ENCODE measurements around the gene CRACDL.

CRACDL gene

DNA sequence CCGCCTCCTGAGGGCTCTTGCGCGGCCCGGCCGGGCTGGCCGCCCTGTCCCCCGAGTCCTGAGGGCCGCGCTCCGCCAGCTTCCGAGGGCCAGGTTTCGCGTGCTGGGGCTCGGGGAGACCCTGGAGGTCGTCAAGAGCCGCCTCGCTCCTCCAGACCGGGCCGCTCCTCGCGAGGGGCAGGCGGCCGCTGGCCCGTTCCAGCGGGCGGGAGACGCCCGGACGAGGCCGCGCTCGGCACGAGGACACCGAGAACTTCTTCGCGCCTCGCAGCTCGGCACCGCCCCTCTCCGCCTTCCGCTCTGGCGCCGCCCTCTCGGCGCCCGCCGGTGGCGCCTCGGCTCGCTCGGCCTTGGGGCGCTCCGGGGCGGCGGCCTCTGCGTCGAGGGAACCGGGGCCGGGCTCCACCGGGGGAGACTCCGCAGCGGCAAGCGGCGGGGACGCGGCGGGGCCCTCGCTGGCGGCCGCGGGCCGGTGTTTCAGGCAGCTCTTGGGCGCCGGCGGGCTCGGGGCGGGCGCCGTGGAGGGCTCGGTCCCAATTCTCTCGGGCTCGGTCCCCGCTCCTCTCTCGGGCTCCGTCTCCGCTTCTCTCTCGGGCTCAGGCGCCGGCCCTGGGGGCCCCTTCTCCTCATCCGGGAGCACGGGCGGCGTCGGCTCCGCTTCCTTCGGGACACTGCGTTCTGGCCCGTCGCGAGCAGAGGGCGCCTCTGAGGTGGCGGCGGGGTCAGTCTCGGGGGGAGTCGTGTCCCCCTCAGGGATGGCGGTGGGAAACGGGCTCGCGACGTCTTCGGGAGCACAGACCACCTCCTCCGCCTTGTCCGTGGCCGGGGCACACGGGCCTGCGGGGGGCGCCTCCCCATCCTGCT is 113.5 kb downstream of the CRACDL start:
- DNase-seq: peak; percentile 66 to 67

DNA sequence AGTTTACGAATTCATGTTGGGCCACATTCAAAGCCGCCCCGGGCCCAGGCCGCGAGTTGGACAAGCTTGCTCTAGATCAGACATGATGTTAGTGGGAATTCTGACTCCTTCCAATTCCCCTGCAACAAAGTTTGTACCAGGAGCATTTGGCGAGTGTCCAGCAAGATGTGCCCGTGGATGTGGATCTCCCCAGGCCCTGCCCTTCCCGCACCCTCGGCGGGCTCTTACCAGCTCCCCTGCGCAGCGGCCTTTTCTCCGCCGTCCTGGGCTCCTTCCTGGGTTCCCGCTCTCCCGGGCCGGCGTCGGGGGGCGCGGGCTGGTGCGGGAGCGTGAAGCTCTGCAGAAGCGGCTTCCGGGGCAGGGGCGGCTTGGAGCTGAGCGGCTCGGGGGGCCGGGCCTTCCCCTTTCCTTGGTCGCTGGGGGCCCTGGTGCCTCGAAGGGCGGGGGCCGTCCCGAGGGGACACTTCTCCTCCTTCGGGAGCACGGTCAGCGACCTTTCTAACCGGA is 114.3 kb downstream of the CRACDL start:
- DNase-seq: no peak

DNA sequence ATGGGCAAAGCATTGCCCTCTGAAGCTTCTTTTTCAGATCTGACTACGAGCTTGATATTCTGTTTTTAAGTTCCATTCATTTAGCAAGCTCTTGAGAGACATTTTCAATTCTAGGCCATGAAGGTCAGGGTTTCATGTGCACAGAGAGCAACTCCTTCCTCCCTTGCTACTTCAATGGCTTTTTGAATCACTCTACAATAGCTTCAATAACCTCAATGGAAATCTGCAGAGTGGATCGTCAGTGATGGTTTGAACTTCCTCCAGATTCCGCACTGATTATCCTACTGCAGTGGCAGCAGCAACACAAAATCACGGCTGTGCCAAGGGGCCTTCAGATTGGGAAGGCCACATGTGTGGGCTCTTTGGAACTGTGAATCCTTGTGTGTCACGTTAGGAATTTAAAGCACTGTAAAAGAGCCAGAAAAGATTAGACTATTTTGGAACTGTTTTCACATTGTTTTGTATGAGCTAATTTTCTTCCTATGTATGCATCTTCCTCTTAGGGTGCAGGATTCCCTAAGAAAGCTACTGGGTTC is 116.7 kb downstream of the CRACDL start:
- DNase-seq: no peak

DNA sequence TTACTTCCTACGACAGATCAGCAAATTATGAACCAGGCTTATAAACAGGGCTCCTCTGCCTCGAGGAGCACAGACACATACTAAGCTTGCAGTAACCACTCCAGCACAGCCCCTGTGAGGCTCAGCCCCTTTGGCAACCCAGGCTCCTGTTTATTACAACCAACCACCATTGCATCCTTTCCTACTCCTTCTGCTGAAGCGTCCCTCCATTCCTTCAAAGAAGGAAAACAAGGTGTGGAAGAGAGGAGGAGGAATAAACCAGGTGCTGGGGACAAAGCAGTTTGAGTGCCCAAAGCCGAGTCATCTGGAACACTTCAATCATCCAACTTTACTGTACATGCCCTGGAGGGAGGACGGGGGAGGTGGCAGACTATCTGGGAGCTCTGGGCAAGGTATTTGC is 117.9 kb downstream of the CRACDL start:
- DNase-seq: no peak

DNA sequence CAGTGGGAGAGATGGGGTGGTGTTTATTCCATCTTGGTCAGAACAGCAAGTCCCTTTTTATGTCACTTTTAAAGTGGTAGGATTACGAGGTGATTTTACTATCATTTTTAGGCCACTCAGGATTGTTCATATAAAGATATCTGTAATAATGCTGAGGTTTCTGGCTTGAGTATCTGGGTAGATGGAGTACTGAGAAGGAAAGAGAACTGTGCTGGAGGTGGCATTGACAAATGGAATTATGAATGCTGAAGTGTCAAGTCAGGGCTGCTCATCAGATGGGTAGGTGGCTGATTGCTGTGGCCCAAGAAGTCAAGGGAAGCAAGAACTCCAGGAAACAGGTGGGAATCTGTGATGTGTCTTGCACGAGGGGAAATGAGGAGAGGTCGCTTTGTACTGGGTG is 119.7 kb downstream of the CRACDL start:
- DNase-seq: no peak

DNA sequence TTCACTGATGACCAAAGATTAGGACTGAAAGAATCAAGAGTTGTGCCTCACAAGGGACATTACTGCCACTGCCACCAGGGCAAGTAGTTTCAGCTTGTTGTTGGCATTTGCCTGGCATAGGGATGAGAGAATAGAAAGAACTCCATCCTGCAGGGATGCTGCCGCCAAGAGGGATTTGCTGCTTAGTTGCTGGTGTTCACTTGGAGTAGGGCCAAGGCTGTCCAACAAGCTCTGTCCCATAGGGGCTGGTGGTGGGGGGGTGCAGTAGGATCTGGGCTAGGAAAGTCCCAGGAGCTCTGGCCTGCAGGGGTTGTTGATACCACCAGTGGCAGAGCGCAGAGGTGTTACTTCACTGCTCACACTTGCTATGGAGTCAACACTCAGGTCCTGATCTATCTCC is 120.2 kb downstream of the CRACDL start:
- no peak for DNase-seq

DNA sequence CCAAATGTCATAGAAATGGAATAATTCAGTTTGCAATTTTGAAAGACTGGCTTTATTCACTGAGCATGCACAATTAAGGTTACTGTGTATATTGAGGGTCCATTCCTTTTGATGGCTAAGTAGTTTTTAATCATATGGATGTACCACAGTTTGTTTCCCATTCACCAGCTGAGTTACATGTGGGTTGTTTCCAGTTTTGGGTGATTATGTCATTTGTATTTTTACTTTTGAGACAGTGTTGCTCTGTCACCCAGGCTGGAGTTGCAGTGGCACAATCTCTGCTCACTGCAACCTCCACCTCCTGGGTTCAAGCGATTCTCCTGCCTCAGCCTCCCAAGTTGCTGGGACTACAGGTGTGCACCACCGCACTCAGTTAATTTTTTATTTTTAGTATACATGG is 124.3 kb downstream of the CRACDL start:
- DNase-seq: no peak

DNA sequence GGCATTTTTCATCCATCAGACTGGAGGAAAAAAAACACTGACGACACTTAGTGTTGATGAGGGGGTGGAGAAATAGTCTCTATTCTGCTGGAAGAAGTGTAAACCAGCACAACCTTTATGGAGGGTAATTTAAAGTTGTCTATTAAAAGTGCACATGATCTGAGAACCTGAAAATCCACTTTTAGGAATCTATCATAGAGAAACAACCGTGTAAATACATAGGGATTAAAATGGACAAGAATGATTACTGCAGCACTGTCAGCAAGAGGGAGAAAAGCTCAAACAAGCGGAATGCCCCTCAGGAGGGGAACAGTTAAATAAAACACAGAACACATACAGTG is 125.5 kb downstream of the CRACDL start:
- DNase-seq: no peak

DNA sequence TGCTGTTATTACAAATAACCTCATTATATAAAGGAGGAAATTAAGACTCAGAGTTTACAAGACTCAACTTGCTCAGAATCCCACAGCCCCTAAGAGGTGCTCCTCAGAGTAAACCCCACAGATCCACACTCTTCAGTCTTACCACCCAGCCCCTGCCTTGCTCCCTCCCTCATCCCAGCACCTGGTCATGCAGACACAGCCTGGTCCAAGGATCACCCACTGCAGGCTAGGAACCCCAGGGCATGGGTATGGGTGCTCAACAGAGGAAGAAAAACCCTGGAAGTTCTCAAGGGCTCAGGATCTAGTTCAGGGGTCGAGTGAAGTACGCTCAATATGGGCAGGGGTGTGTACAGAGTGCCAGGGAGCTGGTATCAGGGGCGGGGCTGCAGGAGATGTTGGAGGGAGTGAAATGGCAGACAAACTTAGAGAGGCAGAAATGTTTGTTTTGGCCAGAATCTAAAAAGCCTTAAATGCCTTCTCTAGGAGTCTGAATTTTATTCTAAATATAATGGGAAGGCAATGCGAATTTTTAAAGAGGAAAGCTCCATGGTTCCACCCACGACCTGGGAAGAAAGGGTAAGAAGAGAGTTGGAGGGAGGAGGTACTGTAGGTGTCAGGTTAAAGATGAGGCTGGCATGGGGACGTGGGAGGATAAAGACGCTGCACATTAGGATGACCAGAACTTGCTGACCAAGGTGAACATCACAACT is 126.0 kb downstream of the CRACDL start:
- no peak for DNase-seq

DNA sequence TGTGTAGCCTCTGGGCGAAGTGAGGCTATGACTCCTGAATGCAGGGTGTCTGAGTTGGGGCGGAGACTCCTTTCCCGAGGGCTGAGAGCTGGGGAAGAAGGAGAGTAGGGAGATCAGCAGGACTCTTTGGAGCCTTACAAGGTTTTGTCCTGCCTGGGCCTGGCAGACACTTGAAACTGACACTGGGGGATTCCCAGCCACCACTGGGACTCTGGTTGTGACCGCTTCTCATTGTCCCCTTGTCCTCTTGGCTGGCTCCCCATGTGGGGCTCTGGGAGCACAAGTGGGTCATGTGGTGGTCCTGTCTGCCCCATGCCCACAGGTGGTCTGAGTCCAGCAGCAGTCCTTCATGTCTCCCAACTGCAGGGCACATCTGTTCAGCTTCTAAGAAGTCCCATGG is 126.9 kb downstream of the CRACDL start:
- DNase-seq: no peak

DNA sequence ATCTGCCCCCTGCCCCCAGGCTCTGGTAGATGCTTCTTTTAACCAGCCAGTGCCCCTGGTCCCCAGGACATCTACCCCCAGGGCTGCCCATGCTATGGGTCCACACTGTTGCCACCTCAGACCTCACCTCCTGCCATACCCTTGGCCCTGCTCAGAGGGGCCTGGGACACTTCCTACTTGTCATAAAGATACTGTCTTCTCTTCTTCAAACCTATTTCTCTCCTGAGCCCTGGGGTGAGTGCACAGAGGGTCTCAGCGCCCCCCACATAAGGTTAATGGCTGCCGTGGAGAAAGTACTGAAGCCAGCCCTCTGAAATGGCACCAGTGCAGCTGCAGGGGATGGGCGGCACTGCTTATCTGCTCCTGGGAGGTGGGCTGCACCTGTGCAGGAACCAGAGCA is 127.5 kb downstream of the CRACDL start:
- no peak for DNase-seq

DNA sequence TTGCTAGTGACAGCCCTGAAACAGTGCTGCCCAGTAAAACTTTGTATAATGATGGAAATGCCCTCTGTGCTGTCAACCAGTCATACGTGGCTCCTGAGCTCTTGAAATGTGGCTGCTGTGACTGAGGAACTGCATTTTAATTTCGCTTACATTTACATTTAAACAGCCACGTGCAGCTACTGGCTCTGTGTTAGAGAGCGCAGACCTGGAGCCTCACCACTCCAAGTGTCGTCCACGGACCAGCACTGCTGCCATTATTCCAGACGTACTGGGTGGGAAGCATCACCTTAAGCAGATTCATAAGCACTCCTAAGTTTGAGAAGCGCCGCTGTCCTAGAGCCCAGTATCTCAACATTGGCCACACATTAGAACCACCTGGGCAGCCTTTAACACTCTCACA is 128.1 kb downstream of the CRACDL start:
- no peak for DNase-seq

DNA sequence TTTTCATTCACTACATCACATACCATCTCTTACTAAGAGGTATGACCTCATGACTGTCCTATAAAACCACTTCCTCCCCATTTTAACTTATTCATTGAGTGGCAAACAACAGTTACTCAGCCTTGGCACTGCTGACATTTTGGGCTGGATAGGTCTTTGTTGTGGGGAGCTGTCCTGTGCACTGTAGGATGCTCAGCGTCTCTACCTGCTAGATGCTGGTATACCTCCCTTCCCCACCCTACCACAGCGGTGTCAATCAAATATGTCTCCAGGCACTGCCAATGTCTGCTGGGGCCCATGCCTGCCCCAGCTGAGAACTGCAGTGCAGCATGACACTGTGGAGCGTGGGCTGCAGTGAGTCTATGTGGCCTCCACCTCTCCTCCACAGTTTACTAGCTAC is 128.8 kb downstream of the CRACDL start:
- DNase-seq: peak in 1 of 2 donors; percentile 9

DNA sequence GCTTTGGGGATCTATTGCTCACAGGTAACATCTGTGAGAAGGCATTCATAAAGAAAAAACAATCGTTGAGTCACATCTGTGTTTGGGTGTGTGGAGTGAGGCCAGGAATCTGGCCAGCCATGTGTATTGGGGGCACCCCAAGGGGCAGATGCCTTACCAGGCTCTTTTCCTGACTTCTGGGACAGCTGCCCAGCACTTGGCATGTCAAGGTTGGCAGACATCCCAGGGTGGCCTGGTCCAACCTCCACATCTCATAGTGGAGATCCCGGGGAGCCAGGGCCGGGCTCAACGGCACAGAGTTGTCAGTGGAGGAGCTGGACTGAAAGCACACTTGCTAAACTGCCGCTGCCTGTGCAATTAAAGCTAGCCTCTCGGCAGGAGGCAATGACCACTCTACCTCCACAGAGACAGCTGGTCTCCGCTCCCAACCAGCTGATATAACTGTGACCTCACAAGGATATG is 129.8 kb downstream of the CRACDL start:
- DNase-seq: no peak

DNA sequence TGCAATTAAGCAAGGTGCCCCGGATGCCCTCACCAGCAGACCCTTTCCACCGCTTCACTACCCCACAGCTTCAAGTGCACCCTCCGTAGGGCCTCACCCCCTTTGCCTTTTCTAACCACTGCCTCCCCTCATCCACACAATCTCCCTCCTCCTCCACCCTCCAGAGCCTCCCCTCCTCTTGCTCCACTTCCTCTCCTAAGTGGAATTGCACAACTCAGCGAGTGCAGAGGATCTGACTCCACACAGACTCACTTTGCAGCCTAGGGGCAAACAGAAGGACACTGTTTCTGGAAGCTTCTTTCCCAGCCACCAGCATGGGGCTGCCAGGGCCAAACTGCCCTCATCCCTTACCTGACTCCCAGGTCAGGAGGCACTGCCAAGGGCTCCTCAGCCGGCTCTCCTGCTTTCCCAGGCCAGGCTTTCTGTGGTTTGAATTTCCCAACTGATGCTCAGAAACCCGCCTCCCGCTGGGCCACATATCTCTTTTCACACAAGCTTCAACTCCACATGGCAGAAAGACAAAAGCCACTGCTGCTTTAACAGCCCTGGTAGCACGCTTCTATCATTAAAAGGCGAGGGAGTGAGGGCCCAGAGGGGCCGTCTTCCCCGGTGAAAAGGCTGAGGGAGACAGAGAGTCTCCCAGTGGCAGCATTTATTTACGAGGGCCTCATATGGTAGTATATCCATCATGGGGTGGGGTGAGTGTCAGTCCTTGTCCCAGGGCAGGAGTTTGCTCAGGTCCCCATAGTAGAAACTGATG is 130.4 kb downstream of the CRACDL start:
- DNase-seq: peak in 1 of 2 donors; percentile 36

DNA sequence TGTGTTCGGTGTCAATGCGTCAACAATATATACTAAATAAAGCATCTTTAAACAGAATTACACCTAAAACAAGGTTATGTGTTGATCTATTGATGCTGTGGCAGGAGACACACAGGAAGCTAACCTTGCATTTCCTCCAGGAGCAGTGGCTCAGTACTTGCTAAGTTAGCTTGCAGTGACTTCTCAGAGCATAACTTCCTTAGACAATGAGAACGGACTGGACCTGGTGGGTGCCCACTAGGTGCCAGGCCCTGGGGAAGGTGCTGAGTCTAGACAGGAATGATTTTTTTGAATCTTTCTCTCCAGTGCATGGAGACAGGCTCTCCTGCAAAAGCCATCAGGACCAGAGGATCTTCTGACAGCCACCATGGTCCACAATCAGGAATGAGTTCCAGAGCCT is 131.3 kb downstream of the CRACDL start:
- no peak for DNase-seq

DNA sequence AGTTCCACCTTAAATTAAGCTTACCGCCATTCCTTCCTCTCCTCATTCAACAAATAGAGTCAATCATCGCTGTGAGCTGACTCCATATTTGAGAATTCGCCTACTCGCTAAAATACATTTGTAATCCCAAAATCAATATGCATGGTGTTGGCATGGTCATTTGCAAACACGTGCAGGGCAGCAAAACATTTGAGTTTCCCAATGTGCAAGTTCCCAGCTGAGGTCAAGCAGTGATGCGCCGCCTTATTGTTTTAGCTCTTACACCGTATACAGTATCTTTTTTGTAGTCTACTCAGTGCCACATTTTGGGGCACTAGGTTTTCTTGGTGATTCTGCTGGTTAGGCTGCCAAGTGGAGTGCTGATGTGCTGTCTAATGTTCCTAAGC is 131.8 kb downstream of the CRACDL start:
- DNase-seq: no peak

DNA sequence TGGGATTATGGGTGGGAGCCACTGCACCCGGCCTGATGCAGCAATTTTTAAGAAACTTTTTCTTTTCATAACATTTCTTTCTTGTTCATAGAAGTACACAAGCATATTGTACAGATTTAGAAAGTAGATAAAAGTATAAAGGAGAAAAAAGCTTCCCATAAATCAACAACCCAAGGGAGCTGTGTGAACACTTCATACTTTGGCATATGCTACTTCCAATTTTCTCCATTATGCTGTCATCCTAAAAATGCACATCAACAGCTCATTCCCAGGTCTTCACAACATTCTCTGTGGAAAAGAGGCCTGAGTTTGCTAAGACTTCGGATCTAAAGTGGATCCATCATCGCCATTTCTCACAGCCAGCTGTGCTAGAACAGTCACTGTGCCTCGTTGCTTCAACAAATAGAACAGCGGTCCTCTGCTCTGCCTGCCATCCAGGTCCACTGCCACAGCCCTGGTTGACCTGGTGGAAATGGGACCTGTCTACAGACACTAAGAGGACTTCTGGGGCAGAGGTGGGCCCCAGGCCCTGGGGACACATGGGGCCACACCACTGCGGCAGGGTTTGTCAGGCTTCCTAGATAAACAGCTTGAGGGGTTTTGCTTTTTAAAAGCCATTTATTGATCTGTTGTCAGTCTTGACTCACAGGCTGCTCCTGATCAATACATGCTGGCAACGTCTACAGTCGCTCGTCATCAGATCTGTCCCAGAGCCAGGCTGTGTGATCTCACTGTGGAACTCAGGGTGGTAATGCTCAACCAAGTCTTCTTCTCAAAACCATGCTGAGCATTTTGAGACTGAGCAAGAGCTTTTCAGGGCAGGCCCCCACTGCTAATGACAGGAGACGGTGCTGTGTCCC is 132.4 kb downstream of the CRACDL start:
- DNase-seq: no peak

DNA sequence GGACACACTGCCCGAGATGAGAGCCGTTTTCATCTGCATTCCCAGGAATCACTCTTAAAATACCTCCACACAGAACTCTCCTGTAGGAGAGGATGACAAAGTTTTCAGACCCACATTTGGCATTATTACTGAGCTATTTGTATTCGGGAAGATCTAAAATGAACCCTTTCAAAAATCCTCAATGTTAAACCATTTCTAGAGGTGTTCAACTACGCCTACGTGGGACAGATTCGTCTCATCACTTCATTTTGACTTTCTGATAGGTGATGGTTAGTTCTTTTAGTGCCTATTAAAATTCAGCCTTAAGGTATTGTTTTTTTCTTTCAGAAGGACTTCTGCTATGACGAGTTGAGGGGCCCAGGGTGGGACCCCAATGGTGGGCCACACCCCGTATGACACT is 133.7 kb downstream of the CRACDL start:
- DNase-seq: no peak

DNA sequence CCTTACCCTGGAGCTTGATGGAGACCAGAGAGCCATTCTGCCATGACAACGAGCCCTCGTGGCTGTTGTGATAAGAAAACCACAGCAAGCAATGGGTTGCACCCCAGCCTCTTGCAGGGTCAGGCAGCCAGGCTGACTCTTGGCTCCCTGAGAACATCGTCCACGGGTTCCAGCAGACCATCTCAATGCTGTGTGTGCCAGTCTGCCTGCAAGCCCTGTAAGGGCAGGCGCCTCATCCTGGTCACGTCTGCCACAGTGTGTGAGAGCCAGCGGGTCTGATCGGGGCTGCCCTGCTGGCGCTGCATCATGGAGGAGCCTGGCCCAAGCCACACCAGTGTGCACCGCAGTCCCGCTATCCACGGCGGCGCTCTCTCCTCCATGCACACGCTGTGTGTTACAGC is 134.1 kb downstream of the CRACDL start:
- DNase-seq: no peak

DNA sequence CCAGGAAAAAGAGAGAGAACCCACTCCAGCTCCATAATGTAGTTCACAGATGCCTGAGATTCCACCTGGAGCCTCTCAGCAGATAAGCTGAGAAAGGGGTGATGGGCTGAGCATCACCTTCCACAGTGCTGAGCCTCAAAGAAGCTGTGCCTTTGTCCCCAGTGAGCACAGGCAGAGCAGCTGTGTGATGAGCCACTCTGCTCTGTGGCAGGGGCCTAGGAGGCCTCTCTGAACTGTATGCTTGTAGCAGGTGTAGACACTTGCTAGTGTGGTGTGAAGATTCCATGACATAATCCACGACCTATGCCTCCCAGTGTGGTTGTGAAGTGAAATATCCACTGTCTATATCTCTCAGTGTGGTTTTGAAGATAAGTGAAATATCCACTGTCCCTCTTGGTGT is 134.7 kb downstream of the CRACDL start:
- DNase-seq: no peak

Measured in CD4-positive, alpha-beta T cell treated with Interleukin-1 beta for 1 hour (primary cell).